Liver (tissue), 9 donors: Measurements from ENCODE around the gene RPL26. TPM values are rescaled to one million over a fixed set of nuclear protein-coding genes. Genes with fewer than 3 reads are reported as not detected.

Source experiments
- DNase-seq: peaks from one replicate; pipeline ENCODE4 v3.0.0-alpha.2; 2017; ENCODE audit warnings: low spot score
- H3K27ac ChIP-seq, 2 donors: one replicate each; pipeline ENCODE4 v1.7.0; 2013; ENCODE audit warnings: inconsistent platforms in 2 of 2, low read length in 2 of 2, control low read depth in 1 of 2, low read depth in 1 of 2, mild to moderate bottlenecking in 1 of 2
- H3K27me3 ChIP-seq, 4 donors: one replicate each; pipeline versions ENCODE4 v1.6.1 to v1.7.0; 2013; ENCODE audit warnings: low read length in 3 of 4, inconsistent platforms in 1 of 4, mild to moderate bottlenecking in 1 of 4, moderate library complexity in 1 of 4; ENCODE audit not compliant: control insufficient read depth in 4 of 4, insufficient read depth in 4 of 4
- H3K36me3 ChIP-seq, 4 donors: one replicate each; pipeline versions ENCODE4 v1.6.1 to v1.7.0; 2013; ENCODE audit warnings: low read length in 3 of 4, mild to moderate bottlenecking in 3 of 4, low read depth in 1 of 4, moderate library complexity in 1 of 4; ENCODE audit not compliant: control insufficient read depth in 4 of 4, insufficient read depth in 3 of 4
- H3K4me1 ChIP-seq, 4 donors: one replicate each; pipeline versions ENCODE4 v1.6.1 to v1.7.0; 2013; ENCODE audit warnings: low read length in 3 of 4, mild to moderate bottlenecking in 3 of 4, moderate library complexity in 1 of 4; ENCODE audit not compliant: control insufficient read depth in 4 of 4, insufficient read depth in 4 of 4
- H3K4me3 ChIP-seq, 3 donors: one replicate each; pipeline versions ENCODE4 v1.6.1 to v1.7.0; 2013; ENCODE audit warnings: low read length in 3 of 3, control low read depth in 1 of 3, low read depth in 1 of 3, mild to moderate bottlenecking in 1 of 3
- H3K9ac ChIP-seq, 2 donors: one replicate each; pipeline ENCODE4 v1.7.0; 2013; ENCODE audit warnings: low read length in 2 of 2, mild to moderate bottlenecking in 2 of 2, moderate library complexity in 2 of 2, control low read depth in 1 of 2, low read depth in 1 of 2
- H3K9me3 ChIP-seq, 4 donors: one replicate each; pipeline versions ENCODE4 v1.6.1 to v1.7.0; 2013; ENCODE audit warnings: low read length in 3 of 4; ENCODE audit not compliant: control insufficient read depth in 4 of 4
- ATF3 ChIP-seq: IDR thresholded peaks from 2 replicates; pipeline ENCODE4 v1.6.1; 2016; ENCODE audit warnings: antibody characterized with exemption
- EGR1 ChIP-seq, 2 donors: IDR thresholded peaks; 2 replicates each; pipeline ENCODE4 v1.6.1; 2016 to 2018; ENCODE audit warnings: antibody characterized with exemption in 2 of 2, low read depth in 2 of 2
- FOXA2 ChIP-seq: IDR thresholded peaks from 2 replicates; pipeline ENCODE4 v1.6.1; 2016; ENCODE audit warnings: antibody characterized with exemption
- GABPA ChIP-seq, 2 donors: IDR thresholded peaks in 1 of 2; conservative IDR thresholded peaks in 1 of 2; 2 replicates each; pipeline ENCODE4 v1.6.1; 2016; ENCODE audit warnings: antibody characterized with exemption in 2 of 2, mild to moderate bottlenecking in 1 of 2, moderate library complexity in 1 of 2
- HNF4A ChIP-seq, 2 donors: conservative IDR thresholded peaks; 2 replicates each; pipeline ENCODE4 v1.6.1; 2016; ENCODE audit warnings: antibody characterized with exemption in 2 of 2, mild to moderate bottlenecking in 2 of 2
- JUND ChIP-seq, 2 donors: IDR thresholded peaks; 2 replicates each; pipeline ENCODE4 v1.6.1; 2016; ENCODE audit warnings: antibody characterized with exemption in 2 of 2
- RAD21 ChIP-seq, 2 donors: IDR thresholded peaks; 2 replicates each; pipeline ENCODE4 v1.6.1; 2016; ENCODE audit warnings: antibody characterized with exemption in 2 of 2, mild to moderate bottlenecking in 2 of 2
- RXRA ChIP-seq, 2 donors: IDR thresholded peaks; 2 replicates each; pipeline ENCODE4 v1.6.1; 2017 to 2018; ENCODE audit warnings: antibody characterized with exemption in 2 of 2, mild to moderate bottlenecking in 1 of 2
- SP1 ChIP-seq: IDR thresholded peaks from 2 replicates; pipeline ENCODE4 v1.6.1; 2018; ENCODE audit warnings: antibody characterized with exemption, mild to moderate bottlenecking
- TAF1 ChIP-seq: conservative IDR thresholded peaks from 2 replicates; pipeline ENCODE4 v1.6.1; 2016; ENCODE audit warnings: antibody characterized with exemption, mild to moderate bottlenecking
- WGBS: extraction: QIAGEN DNeasy Blood & Tissue Kit; methylation state at CpG from one replicate; pipeline ENCODE4 v1.1.7; 2013; 5-methylcytosine and 5-hydroxymethylcytosine counted together
- polyA plus RNA-seq, 2 donors: library from polyadenylated mRNA; stranded (reverse) in 1 of 2; unstranded in 1 of 2; fragments of 200-250 nt in 1 of 2; fragments of >200 nt in 1 of 2; fragmentation: Nextera tagmentation in 1 of 2; extraction: Ambion mirVana in 1 of 2; gene quantifications; one replicate each; pipeline versions ENCODE4 v1.2.1 to v1.2.3, GENCODE V29; 2013 to 2015
- total RNA-seq, 2 donors: library from RNA; depleted of rRNA; stranded (reverse); fragments of >200 nt; gene quantifications; one replicate each; pipeline ENCODE4 v1.2.3, GENCODE V29; 2014
- TF ChIP-seq, protein P1 (sequence below): IDR thresholded peaks from 2 replicates; pipeline ENCODE4 v1.6.1; 2016; ENCODE audit warnings: antibody characterized with exemption
- TF ChIP-seq, protein P2 (sequence below): IDR thresholded peaks from 2 replicates; pipeline ENCODE4 v1.6.1; 2016; ENCODE audit warnings: antibody characterized with exemption
- TF ChIP-seq, protein P3 (sequence below): fragments of 150-350 bp; IDR thresholded peaks from 2 replicates; pipeline ENCODE4 v1.5.1; 2017; ENCODE audit warnings: improper control_type of control experiment, low read depth, low read length; ENCODE audit not compliant: missing input control
- TF ChIP-seq, protein P4 (sequence below): IDR thresholded peaks from 2 replicates; pipeline ENCODE4 v1.6.1; 2016; ENCODE audit warnings: antibody characterized with exemption, mild to moderate bottlenecking
- donor health status: healthy.
- donor health status: healthy.
- donor health status: healthy.
- donor health status: healthy.
- donor health status: healthy.

Gene RPL26
- total and polyA plus RNA-seq, 4 donors = 309 to 1,192 (median 1,053) TPM

DNA sequence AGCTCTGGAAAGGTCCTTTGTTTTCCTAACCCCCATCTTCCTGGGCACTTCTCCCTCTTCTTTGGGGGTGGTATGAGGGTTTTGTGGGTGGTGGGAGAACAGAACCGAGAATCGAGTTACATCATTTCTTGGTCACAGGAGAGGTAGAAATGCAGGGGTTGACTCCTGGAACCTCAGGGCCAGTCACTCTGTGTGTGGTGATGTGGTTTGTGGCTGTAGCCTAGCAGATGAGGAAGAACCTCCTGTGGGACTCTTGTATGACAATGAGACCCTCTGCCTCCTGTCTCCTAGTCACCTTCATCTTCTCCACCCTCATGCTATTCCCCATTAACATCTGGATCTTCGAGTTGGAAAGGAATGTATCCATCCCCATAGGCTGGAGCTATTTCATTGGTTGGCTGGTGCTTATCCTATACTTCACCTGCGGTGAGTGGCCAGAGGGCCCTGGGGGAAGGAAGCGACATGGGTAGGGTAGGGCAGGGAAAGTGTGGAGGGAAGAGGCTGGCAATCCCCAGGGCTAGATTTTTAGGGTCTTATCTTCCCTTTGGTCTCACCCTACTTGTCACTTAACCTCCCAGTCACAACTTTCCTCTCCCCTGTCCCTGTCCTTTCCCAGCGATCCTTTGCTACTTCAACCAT, 37.8 kb downstream of the RPL26 start:
- H3K9me3 ChIP-seq = no peaks in the 10 kb centered on the region
- no peak overlapping the region for H3K9ac ChIP-seq
- no peaks in the 10 kb centered on the region for H3K36me3 ChIP-seq
- peaks cover 0 to 2% (median 0%) of the 10 kb centered on the region in 4 donors for H3K27me3 ChIP-seq
- no peak overlapping the region for H3K4me3 ChIP-seq
- H3K4me1 ChIP-seq = no peaks in the 10 kb centered on the region
- H3K27ac ChIP-seq = no peak overlapping the region
- no peak for DNase-seq
- 50% methylated on average over 6 of the region's 6 CpGs for WGBS
- TF ChIP-seq, protein P1, sequence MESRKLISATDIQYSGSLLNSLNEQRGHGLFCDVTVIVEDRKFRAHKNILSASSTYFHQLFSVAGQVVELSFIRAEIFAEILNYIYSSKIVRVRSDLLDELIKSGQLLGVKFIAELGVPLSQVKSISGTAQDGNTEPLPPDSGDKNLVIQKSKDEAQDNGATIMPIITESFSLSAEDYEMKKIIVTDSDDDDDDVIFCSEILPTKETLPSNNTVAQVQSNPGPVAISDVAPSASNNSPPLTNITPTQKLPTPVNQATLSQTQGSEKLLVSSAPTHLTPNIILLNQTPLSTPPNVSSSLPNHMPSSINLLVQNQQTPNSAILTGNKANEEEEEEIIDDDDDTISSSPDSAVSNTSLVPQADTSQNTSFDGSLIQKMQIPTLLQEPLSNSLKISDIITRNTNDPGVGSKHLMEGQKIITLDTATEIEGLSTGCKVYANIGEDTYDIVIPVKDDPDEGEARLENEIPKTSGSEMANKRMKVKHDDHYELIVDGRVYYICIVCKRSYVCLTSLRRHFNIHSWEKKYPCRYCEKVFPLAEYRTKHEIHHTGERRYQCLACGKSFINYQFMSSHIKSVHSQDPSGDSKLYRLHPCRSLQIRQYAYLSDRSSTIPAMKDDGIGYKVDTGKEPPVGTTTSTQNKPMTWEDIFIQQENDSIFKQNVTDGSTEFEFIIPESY = no peak
- TF ChIP-seq HNF4A (conservative IDR thresholded peaks at IDR 0.05) = no peak
- TF ChIP-seq, protein P2, sequence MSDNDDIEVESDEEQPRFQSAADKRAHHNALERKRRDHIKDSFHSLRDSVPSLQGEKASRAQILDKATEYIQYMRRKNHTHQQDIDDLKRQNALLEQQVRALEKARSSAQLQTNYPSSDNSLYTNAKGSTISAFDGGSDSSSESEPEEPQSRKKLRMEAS = no peak
- no peak for TF ChIP-seq TAF1
- no peak for TF ChIP-seq RAD21 (IDR thresholded peaks at IDR 0.05)
- no peak for TF ChIP-seq RXRA (IDR thresholded peaks at IDR 0.05)
- no peak for TF ChIP-seq SP1
- TF ChIP-seq GABPA (IDR thresholded peaks at IDR 0.05 in 1 of 2, conservative IDR thresholded peaks at IDR 0.05 in 1 of 2) = no peak
- no peak for TF ChIP-seq EGR1 (IDR thresholded peaks at IDR 0.05; ENCODE audit: low read depth in 2 of 2)
- TF ChIP-seq, protein P3, sequence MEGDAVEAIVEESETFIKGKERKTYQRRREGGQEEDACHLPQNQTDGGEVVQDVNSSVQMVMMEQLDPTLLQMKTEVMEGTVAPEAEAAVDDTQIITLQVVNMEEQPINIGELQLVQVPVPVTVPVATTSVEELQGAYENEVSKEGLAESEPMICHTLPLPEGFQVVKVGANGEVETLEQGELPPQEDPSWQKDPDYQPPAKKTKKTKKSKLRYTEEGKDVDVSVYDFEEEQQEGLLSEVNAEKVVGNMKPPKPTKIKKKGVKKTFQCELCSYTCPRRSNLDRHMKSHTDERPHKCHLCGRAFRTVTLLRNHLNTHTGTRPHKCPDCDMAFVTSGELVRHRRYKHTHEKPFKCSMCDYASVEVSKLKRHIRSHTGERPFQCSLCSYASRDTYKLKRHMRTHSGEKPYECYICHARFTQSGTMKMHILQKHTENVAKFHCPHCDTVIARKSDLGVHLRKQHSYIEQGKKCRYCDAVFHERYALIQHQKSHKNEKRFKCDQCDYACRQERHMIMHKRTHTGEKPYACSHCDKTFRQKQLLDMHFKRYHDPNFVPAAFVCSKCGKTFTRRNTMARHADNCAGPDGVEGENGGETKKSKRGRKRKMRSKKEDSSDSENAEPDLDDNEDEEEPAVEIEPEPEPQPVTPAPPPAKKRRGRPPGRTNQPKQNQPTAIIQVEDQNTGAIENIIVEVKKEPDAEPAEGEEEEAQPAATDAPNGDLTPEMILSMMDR = no peak
- TF ChIP-seq ATF3 = no peak
- no peak for TF ChIP-seq JUND (IDR thresholded peaks at IDR 0.05)

GRCh38 chr17:8341456-8341855, 41.5 kb downstream of the RPL26 start:
- Histone ChIP-seq H3K4me1 (no peaks in the 10 kb centered on the region), H3K9me3 (no peaks in the 10 kb centered on the region), H3K36me3 (no peaks in the 10 kb centered on the region), H3K4me3 (no peak overlapping the region), H3K9ac (no peak overlapping the region), H3K27ac (no peak overlapping the region), H3K27me3 (peaks cover 0 to 2% (median 0%) of the 10 kb centered on the region in 4 donors)
- WGBS = 83% methylated on average over 4 of the region's 4 CpGs
- DNase-seq = no peak
- no peak for TF ChIP-seq JUND (IDR thresholded peaks at IDR 0.05)
- no peak for TF ChIP-seq RXRA (IDR thresholded peaks at IDR 0.05)
- TF ChIP-seq, protein P4, sequence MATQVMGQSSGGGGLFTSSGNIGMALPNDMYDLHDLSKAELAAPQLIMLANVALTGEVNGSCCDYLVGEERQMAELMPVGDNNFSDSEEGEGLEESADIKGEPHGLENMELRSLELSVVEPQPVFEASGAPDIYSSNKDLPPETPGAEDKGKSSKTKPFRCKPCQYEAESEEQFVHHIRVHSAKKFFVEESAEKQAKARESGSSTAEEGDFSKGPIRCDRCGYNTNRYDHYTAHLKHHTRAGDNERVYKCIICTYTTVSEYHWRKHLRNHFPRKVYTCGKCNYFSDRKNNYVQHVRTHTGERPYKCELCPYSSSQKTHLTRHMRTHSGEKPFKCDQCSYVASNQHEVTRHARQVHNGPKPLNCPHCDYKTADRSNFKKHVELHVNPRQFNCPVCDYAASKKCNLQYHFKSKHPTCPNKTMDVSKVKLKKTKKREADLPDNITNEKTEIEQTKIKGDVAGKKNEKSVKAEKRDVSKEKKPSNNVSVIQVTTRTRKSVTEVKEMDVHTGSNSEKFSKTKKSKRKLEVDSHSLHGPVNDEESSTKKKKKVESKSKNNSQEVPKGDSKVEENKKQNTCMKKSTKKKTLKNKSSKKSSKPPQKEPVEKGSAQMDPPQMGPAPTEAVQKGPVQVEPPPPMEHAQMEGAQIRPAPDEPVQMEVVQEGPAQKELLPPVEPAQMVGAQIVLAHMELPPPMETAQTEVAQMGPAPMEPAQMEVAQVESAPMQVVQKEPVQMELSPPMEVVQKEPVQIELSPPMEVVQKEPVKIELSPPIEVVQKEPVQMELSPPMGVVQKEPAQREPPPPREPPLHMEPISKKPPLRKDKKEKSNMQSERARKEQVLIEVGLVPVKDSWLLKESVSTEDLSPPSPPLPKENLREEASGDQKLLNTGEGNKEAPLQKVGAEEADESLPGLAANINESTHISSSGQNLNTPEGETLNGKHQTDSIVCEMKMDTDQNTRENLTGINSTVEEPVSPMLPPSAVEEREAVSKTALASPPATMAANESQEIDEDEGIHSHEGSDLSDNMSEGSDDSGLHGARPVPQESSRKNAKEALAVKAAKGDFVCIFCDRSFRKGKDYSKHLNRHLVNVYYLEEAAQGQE = no peak
- no peak for TF ChIP-seq HNF4A (conservative IDR thresholded peaks at IDR 0.05)
- no peak for TF ChIP-seq FOXA2
- no peak for TF ChIP-seq RAD21 (IDR thresholded peaks at IDR 0.05)
- TF ChIP-seq SP1 = no peak
